CD14-positive monocyte (primary cell): ENCODE measurements around the gene UBR3. TPM values are rescaled to one million over a fixed set of nuclear protein-coding genes. Genes with fewer than 3 reads are reported as not detected.

ENCODE experiments used
- DNase-seq, 3 donors: peaks; one replicate each; pipeline ENCODE4 v3.0.0-alpha.2; 2011 to 2022
- H2AFZ ChIP-seq: 2 replicates; pipeline ENCODE4 v1.6.0; 2012; ENCODE audit warnings: mild to moderate bottlenecking, low read depth, low read length, inconsistent platforms; ENCODE audit not compliant: insufficient read depth, poor library complexity, severe bottlenecking
- H3K27ac ChIP-seq, 2 donors: 1 replicate in 1 of 2; 2 replicates in 1 of 2; pipeline ENCODE4 v1.5.1; 2012 to 2013; ENCODE audit warnings: low read length in 2 of 2, control low read depth in 1 of 2, inconsistent platforms in 1 of 2, low read depth in 1 of 2, mild to moderate bottlenecking in 1 of 2
- H3K27me3 ChIP-seq, 2 donors: one replicate each; pipeline versions ENCODE4 v1.6.0 to v1.6.1; 2011 to 2013; ENCODE audit warnings: low read length in 2 of 2; ENCODE audit not compliant: control insufficient read depth in 2 of 2, insufficient read depth in 2 of 2
- H3K36me3 ChIP-seq, 2 donors: replicated peaks in 1 of 2; 1 replicate in 1 of 2; 2 replicates in 1 of 2; pipeline versions ENCODE4 v1.5.1 to v1.6.1; 2012 to 2013; ENCODE audit warnings: low read length in 2 of 2, control low read depth in 1 of 2, inconsistent platforms in 1 of 2, mild to moderate bottlenecking in 1 of 2; ENCODE audit not compliant: insufficient read depth in 2 of 2, control insufficient read depth in 1 of 2
- H3K4me1 ChIP-seq, 2 donors: 1 replicate in 1 of 2; 2 replicates in 1 of 2; pipeline versions ENCODE4 v1.5.1 to v1.6.1; 2012 to 2013; ENCODE audit warnings: low read length in 2 of 2, control low read depth in 1 of 2, inconsistent platforms in 1 of 2, mild to moderate bottlenecking in 1 of 2, moderate library complexity in 1 of 2; ENCODE audit not compliant: insufficient read depth in 2 of 2, control insufficient read depth in 1 of 2
- H3K4me2 ChIP-seq: replicated peaks from 2 replicates; pipeline ENCODE3; 2012; ENCODE audit warnings: low read length, moderate library complexity, mild to moderate bottlenecking; ENCODE audit not compliant: poor library complexity, severe bottlenecking; ENCODE audit errors: extremely low read depth
- H3K4me3 ChIP-seq, 3 experiments: fragments of 200-600 bp in 1 of 3; sonication (generic) in 1 of 3; replicated peaks in 1 of 3; 1 replicate in 2 of 3; 2 replicates in 1 of 3; pipeline ENCODE4 v1.5.1; 2011 to 2013; ENCODE audit warnings: low read length in 3 of 3, mild to moderate bottlenecking in 3 of 3, control low read depth in 2 of 3, low read depth in 2 of 3, inconsistent platforms in 1 of 3, moderate library complexity in 1 of 3
- H3K79me2 ChIP-seq: 2 replicates; pipeline ENCODE4 v1.6.0; 2012; ENCODE audit warnings: mild to moderate bottlenecking, control low read depth, inconsistent platforms, low read length, moderate library complexity; ENCODE audit not compliant: insufficient read depth
- H3K9ac ChIP-seq: 2 replicates; pipeline ENCODE4 v1.6.0; 2017; ENCODE audit warnings: low read length, mild to moderate bottlenecking; ENCODE audit not compliant: insufficient read depth, poor library complexity, severe bottlenecking
- H3K9me3 ChIP-seq, 2 donors: replicated peaks in 1 of 2; 1 replicate in 1 of 2; 2 replicates in 1 of 2; pipeline versions ENCODE4 v1.5.1 to v1.6.1; 2012 to 2013; ENCODE audit warnings: low read length in 2 of 2, control low read depth in 1 of 2; ENCODE audit not compliant: control insufficient read depth in 1 of 2, insufficient read depth in 1 of 2
- H4K20me1 ChIP-seq: 2 replicates; pipeline ENCODE4 v1.6.0; 2012; ENCODE audit warnings: mild to moderate bottlenecking, low read length, control low read depth, moderate library complexity; ENCODE audit not compliant: insufficient read depth
- H3K27ac Mint-ChIP-seq, 7 donors: one replicate each; pipeline ENCODE4 v1.8.0; 2020; ENCODE audit warnings: mild to moderate bottlenecking in 7 of 7, mixed read lengths in 7 of 7, moderate library complexity in 6 of 7, inconsistent platforms in 2 of 7
- H3K27me3 Mint-ChIP-seq, 3 donors: one replicate each; pipeline ENCODE4 v1.8.0; 2021 to 2022; ENCODE audit warnings: low read depth in 3 of 3, mild to moderate bottlenecking in 3 of 3, mixed read lengths in 3 of 3, moderate library complexity in 3 of 3, inconsistent platforms in 1 of 3
- H3K36me3 Mint-ChIP-seq, 2 donors: one replicate each; pipeline ENCODE4 v1.8.0; 2020; ENCODE audit warnings: mixed read lengths in 2 of 2, inconsistent platforms in 1 of 2, mild to moderate bottlenecking in 1 of 2
- H3K4me1 Mint-ChIP-seq: one replicate; pipeline ENCODE4 v1.8.0; 2020; ENCODE audit warnings: mild to moderate bottlenecking, mixed read lengths
- H3K4me3 Mint-ChIP-seq, 2 donors: one replicate each; pipeline ENCODE4 v1.8.0; 2020; ENCODE audit warnings: mild to moderate bottlenecking in 2 of 2, mixed read lengths in 2 of 2, moderate library complexity in 1 of 2
- H3K9me3 Mint-ChIP-seq, 7 donors: one replicate each; pipeline ENCODE4 v1.8.0; 2020 to 2022; ENCODE audit warnings: mixed read lengths in 7 of 7, mild to moderate bottlenecking in 6 of 7, moderate library complexity in 6 of 7, inconsistent platforms in 2 of 7
- WGBS: methylation state at CpG from one replicate; pipeline ENCODE4 v1.1.5; 2013; ENCODE audit warnings: missing lambda C conversion rate; ENCODE audit not compliant: insufficient coverage; 5-methylcytosine and 5-hydroxymethylcytosine counted together
- intact Hi-C, 2 donors: fragments of 100-400 bp; cut with micrococcal nuclease; formaldehyde crosslinking; loops; one replicate each; pipeline versions ENCODE4 v1.15.0 to v1.15.1; 2023
- polyA plus RNA-seq, 3 donors: library from polyadenylated mRNA; depleted of rRNA in 1 of 3; unstranded in 2 of 3; stranded (reverse) in 1 of 3; fragments of 300-500 nt in 2 of 3; fragments of >200 nt in 1 of 3; fragmentation: Illumina TruSeq in 2 of 3; gene quantifications; 1 replicate in 2 of 3; 2 replicates in 1 of 3; pipeline ENCODE4 v1.2.3, GENCODE V29; 2012 to 2021
- TF ChIP-seq, protein P1 (sequence below): fragments of 200-600 bp; IDR thresholded peaks from one replicate; pipeline ENCODE4 v1.8.0; 2022; ENCODE audit warnings: antibody characterized with exemption, mild to moderate bottlenecking

UBR3 gene
- polyA plus RNA-seq, 3 donors = 4.3 to 10.7 (median 4.7) TPM

DNA sequence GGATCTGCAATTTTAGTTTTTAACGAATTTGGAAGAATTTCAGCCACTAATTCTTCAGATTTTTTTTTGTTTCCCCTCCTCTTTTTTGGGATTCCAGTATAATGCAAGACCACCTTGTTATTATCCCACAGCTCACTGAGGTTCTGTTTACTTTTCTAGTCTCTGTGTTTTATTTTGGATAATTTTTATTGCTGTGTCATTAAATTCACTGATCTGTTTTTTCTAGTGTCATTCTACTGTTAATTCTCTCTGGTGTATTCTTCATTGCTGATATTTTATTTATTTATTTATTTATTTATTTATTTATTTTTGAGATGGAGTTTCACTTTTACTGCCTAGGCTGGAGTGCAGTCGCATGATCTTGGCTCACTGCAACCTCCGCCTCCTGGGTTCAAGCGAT is 32.2 kb downstream of the UBR3 start:
- Mint-ChIP-seq H3K4me3 (no peak overlapping the region), H3K27ac (peak overlapping the region in 1 of 7 donors; percentile 36), H3K9me3 (peaks cover 5 to 20% (median 14%) of the 10 kb centered on the region in 7 donors), H3K36me3 (peaks cover 22 to 26% of the 10 kb centered on the region in 2 donors), H3K27me3 (peaks cover 0 to 4% (median 0%) of the 10 kb centered on the region in 3 donors), H3K4me1 (no peaks in the 10 kb centered on the region)
- H3K9me3 ChIP-seq = peaks cover 0 to 10% of the 10 kb centered on the region in 2 donors
- no peaks in the 10 kb centered on the region for H3K4me1 ChIP-seq
- H2AFZ ChIP-seq = no peak overlapping the region
- no peaks in the 10 kb centered on the region for H3K36me3 ChIP-seq
- no peaks in the 10 kb centered on the region for H3K27me3 ChIP-seq
- no peak overlapping the region for H3K4me3 ChIP-seq
- H3K79me2 ChIP-seq = peaks cover 30% of the 10 kb centered on the region
- TF ChIP-seq, protein P1, sequence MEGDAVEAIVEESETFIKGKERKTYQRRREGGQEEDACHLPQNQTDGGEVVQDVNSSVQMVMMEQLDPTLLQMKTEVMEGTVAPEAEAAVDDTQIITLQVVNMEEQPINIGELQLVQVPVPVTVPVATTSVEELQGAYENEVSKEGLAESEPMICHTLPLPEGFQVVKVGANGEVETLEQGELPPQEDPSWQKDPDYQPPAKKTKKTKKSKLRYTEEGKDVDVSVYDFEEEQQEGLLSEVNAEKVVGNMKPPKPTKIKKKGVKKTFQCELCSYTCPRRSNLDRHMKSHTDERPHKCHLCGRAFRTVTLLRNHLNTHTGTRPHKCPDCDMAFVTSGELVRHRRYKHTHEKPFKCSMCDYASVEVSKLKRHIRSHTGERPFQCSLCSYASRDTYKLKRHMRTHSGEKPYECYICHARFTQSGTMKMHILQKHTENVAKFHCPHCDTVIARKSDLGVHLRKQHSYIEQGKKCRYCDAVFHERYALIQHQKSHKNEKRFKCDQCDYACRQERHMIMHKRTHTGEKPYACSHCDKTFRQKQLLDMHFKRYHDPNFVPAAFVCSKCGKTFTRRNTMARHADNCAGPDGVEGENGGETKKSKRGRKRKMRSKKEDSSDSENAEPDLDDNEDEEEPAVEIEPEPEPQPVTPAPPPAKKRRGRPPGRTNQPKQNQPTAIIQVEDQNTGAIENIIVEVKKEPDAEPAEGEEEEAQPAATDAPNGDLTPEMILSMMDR = no peak
- 100% methylated on average over 3 of the region's 4 CpGs for WGBS
- no peak overlapping the region for H3K27ac ChIP-seq
- H3K9ac ChIP-seq = no peak overlapping the region
- no peak overlapping the region for H3K4me2 ChIP-seq
- intact Hi-C loops = no loop called here
- DNase-seq = no peak
- H4K20me1 ChIP-seq = peaks cover 37% of the 10 kb centered on the region

DNA sequence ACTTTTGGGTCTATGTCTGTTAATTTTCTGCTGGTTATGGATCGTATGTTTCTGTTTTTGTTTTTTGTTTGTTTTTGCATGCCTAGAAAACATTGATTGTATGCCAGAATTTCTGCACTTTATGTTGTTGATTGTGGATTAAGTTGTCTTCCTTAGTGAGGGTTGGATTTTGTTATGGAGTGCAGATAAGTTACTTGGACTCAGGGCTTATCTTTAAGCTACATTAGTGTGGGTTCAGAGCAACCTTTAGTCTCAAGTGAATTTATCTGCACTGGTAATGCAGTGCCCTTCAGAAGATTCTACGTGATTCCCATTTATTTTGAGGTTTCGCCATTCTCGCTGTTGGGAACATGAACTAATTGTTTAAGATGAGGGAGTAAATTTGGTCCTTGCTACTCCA is 32.9 kb downstream of the UBR3 start:
- intact Hi-C loops = no loop called here
- Histone ChIP-seq H3K9me3 (peaks cover 0 to 10% of the 10 kb centered on the region in 2 donors), H3K4me1 (no peaks in the 10 kb centered on the region), H3K79me2 (peaks cover 32% of the 10 kb centered on the region), H3K36me3 (no peaks in the 10 kb centered on the region), H3K4me3 (no peak overlapping the region), H3K27ac (no peak overlapping the region), H2AFZ (no peak overlapping the region), H3K4me2 (no peak overlapping the region), H4K20me1 (peaks cover 40% of the 10 kb centered on the region), H3K27me3 (no peaks in the 10 kb centered on the region), H3K9ac (no peak overlapping the region)
- peaks cover 5 to 20% (median 14%) of the 10 kb centered on the region in 7 donors for H3K9me3 Mint-ChIP-seq
- peaks cover 22 to 26% of the 10 kb centered on the region in 2 donors for H3K36me3 Mint-ChIP-seq
- DNase-seq = no peak
- no peaks in the 10 kb centered on the region for H3K4me1 Mint-ChIP-seq
- no peak overlapping the region for H3K27ac Mint-ChIP-seq
- 83% methylated on average over 1 of the region's 4 CpGs for WGBS
- TF ChIP-seq, protein P1 = no peak
- peaks cover 0 to 4% (median 0%) of the 10 kb centered on the region in 3 donors for H3K27me3 Mint-ChIP-seq
- no peak overlapping the region for H3K4me3 Mint-ChIP-seq
